Body of pancreas (tissue), 4 donors: ENCODE data around the gene GFOD1. TPM values are rescaled to one million over a fixed set of nuclear protein-coding genes. Genes with fewer than 3 reads are reported as not detected.

Experiments
- ATAC-seq: fragments of 150-250 bp; one replicate; pipeline ENCODE4 v1.9.1; 2016
- DNase-seq, 4 donors: peaks; one replicate each; pipeline ENCODE4 v3.0.0-alpha.2; 2019
- H3K27ac ChIP-seq, 4 donors: fragments of 200-600 bp; sonication (generic); 1 replicate in 3 of 4; 2 replicates in 1 of 4; pipeline versions ENCODE4 v1.5.1 to v1.6.1; 2016 to 2019; ENCODE audit warnings: mild to moderate bottlenecking in 1 of 4, mixed read lengths in 1 of 4, moderate library complexity in 1 of 4
- H3K27me3 ChIP-seq, 2 donors: fragments of 200-600 bp; sonication (generic); one replicate each; pipeline ENCODE4 v1.6.0; 2016; ENCODE audit warnings: mild to moderate bottlenecking in 1 of 2
- H3K36me3 ChIP-seq, 2 donors: fragments of 200-600 bp; sonication (generic); replicated peaks in 1 of 2; 2 replicates each; pipeline ENCODE4 v1.5.1; 2016; ENCODE audit warnings: low read depth in 2 of 2; ENCODE audit not compliant: insufficient read depth in 1 of 2
- H3K4me1 ChIP-seq: fragments of 200-600 bp; sonication (generic); one replicate; pipeline ENCODE4 v1.6.0; 2016
- H3K4me3 ChIP-seq, 2 donors: fragments of 200-600 bp; sonication (generic); 1 replicate in 1 of 2; 2 replicates in 1 of 2; pipeline ENCODE4 v1.5.1; 2016 to 2019
- H3K9me3 ChIP-seq, 3 donors: fragments of 200-600 bp; sonication (generic); 1 replicate in 2 of 3; 2 replicates in 1 of 3; pipeline ENCODE4 v1.5.1; 2016
- POLR2A ChIP-seq, 3 donors: fragments of 450-650 bp; IDR thresholded peaks; one replicate each; pipeline ENCODE4 v1.6.1; 2016; ENCODE audit warnings: antibody characterized with exemption in 3 of 3, mild to moderate bottlenecking in 2 of 3
- WGBS, 2 donors: methylation state at CpG; one replicate each; pipeline ENCODE4 v1.1.5; 2017; 5-methylcytosine and 5-hydroxymethylcytosine counted together
- intact Hi-C: fragments of 100-400 bp; cut with DNase I; formaldehyde crosslinking; loops from one replicate; pipeline ENCODE4 v1.15.1; 2023
- total RNA-seq, 2 donors: library from RNA; depleted of rRNA; stranded (reverse); fragments of >200 nt; gene quantifications; one replicate each; pipeline ENCODE4 v1.1.0, GENCODE V29; 2016
- TF ChIP-seq, protein P1 (sequence below), 7 experiments: fragments of 450-650 bp in 4 of 7; fragments of 200-600 bp in 3 of 7; sonication (generic) in 3 of 7; IDR thresholded peaks; one replicate each; pipeline ENCODE4 v1.5.1; 2016 to 2019; ENCODE audit warnings: antibody characterized with exemption in 7 of 7

Gene GFOD1
- total RNA-seq, 2 donors from 2014 or later: 4.3 to 5.2 TPM

DNA sequence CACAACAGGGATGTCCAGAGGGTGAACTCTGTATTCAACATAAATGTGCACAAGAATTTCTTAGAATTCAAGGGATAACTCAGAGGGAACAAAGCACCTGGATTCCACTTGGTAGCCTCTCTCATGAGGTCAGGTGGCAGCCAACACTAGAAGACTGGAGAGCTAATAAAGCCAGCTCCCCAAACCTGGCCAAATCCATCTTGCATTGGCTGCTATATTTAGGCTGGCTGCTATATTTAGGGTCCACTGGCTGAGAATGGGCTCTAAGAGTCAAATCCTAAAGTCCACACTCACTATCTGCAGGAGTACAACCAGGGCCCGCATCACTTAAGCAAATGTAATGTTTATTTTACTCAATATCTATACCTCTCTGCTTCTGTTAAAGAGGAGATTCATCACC lies 179.1 kb downstream of the GFOD1 start:
- Histone ChIP-seq H3K4me3 (no peak overlapping the region), H3K27me3 (no peaks in the 10 kb centered on the region), H3K9me3 (no peaks in the 10 kb centered on the region), H3K36me3 (peaks cover 4 to 10% of the 10 kb centered on the region in 2 donors), H3K27ac (no peak overlapping the region), H3K4me1 (no peaks in the 10 kb centered on the region)
- intact Hi-C loops: no loop called here
- TF ChIP-seq POLR2A (IDR thresholded peaks at IDR 0.05): no peak
- TF ChIP-seq, protein P1, sequence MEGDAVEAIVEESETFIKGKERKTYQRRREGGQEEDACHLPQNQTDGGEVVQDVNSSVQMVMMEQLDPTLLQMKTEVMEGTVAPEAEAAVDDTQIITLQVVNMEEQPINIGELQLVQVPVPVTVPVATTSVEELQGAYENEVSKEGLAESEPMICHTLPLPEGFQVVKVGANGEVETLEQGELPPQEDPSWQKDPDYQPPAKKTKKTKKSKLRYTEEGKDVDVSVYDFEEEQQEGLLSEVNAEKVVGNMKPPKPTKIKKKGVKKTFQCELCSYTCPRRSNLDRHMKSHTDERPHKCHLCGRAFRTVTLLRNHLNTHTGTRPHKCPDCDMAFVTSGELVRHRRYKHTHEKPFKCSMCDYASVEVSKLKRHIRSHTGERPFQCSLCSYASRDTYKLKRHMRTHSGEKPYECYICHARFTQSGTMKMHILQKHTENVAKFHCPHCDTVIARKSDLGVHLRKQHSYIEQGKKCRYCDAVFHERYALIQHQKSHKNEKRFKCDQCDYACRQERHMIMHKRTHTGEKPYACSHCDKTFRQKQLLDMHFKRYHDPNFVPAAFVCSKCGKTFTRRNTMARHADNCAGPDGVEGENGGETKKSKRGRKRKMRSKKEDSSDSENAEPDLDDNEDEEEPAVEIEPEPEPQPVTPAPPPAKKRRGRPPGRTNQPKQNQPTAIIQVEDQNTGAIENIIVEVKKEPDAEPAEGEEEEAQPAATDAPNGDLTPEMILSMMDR (IDR thresholded peaks at IDR 0.05): no peak
- ATAC-seq (no peak), DNase-seq (no peak)
- WGBS, 2 donors: 50 to 86% methylated on average over 1 of the region's 1 CpG

Other genes with a start within 250 kb of the GFOD1 start
- gene TBC1D7, start 159.1 kb downstream of the GFOD1 start, total RNA-seq: 10 to 100 TPM; 12.5 to 15.2 TPM
- 10 to 100 TPM; 10.2 to 11.2 TPM for gene SIRT5, start 87.0 kb upstream of the GFOD1 start, total RNA-seq
- 100 to 1,000 TPM in 1 of 2 donors, 10 to 100 TPM in 1; 52.1 to 164 TPM for gene NOL7, start 127.7 kb upstream of the GFOD1 start, total RNA-seq
- 10 to 100 TPM; 14.3 to 26.7 TPM for gene RANBP9, start 224.2 kb upstream of the GFOD1 start, total RNA-seq